GM23338 (cell line): Measurements from ENCODE around the gene ABCF1. TPM values are rescaled to one million over a fixed set of nuclear protein-coding genes. Genes with fewer than 3 reads are reported as not detected.
A peak's percentile ranks its signal among the peaks of the same experiment; 100 is the strongest.

Experiments
- ATAC-seq: fragments of 200-7000 bp; cut with Tn5 transposase; 3 replicates; pipeline ENCODE4 v1.9.1; 2020
- DNase-seq: peaks from one replicate; pipeline ENCODE4 v3.0.0-alpha.2; 2015; ENCODE audit warnings: low spot score
- H2AFZ ChIP-seq: fragments of 200-600 bp; sonication (generic); 2 replicates; pipeline ENCODE4 v1.8.0; 2016; ENCODE audit warnings: antibody characterized with exemption, mild to moderate bottlenecking, moderate library complexity
- H3F3A ChIP-seq: fragments of 200-600 bp; sonication (generic); replicated peaks from 2 replicates; pipeline ENCODE4 v1.8.0; 2017; ENCODE audit warnings: antibody characterized with exemption, mixed run types, low read depth
- H3K27ac ChIP-seq: fragments of 200-600 bp; sonication (generic); 2 replicates; pipeline ENCODE4 v1.6.1; 2016; ENCODE audit warnings: low read depth
- H3K27me3 ChIP-seq: fragments of 200-600 bp; sonication (generic); 2 replicates; pipeline ENCODE4 v1.8.0; 2016; ENCODE audit warnings: mild to moderate bottlenecking, mixed run types, moderate library complexity; ENCODE audit not compliant: insufficient read depth
- H3K36me3 ChIP-seq: fragments of 200-600 bp; sonication (generic); 2 replicates; pipeline ENCODE4 v1.8.0; 2016; ENCODE audit warnings: mild to moderate bottlenecking; ENCODE audit not compliant: insufficient read depth
- H3K4me1 ChIP-seq: fragments of 200-600 bp; sonication (generic); 2 replicates; pipeline ENCODE4 v1.8.0; 2016; ENCODE audit warnings: mild to moderate bottlenecking, moderate library complexity; ENCODE audit not compliant: insufficient read depth
- H3K4me2 ChIP-seq: fragments of 200-600 bp; sonication (generic); 2 replicates; pipeline ENCODE4 v1.7.1; 2017; ENCODE audit warnings: mixed run types
- H3K4me3 ChIP-seq: fragments of 200-600 bp; sonication (generic); 2 replicates; pipeline ENCODE4 v1.6.1; 2016; ENCODE audit warnings: mixed run types
- H3K79me2 ChIP-seq: fragments of 200-600 bp; sonication (generic); replicated peaks from 2 replicates; pipeline ENCODE4 v1.8.0; 2017; ENCODE audit warnings: mild to moderate bottlenecking; ENCODE audit not compliant: insufficient read depth
- H3K9me2 ChIP-seq: fragments of 200-600 bp; sonication (generic); 2 replicates; pipeline ENCODE4 v1.8.0; 2017; ENCODE audit not compliant: insufficient read depth
- H4K20me1 ChIP-seq: fragments of 200-600 bp; sonication (generic); replicated peaks from 2 replicates; pipeline ENCODE4 v1.8.0; 2017; ENCODE audit warnings: mild to moderate bottlenecking; ENCODE audit not compliant: insufficient read depth
- H3K27ac Mint-ChIP-seq: 2 replicates; pipeline ENCODE4 v1.8.0; 2020; ENCODE audit warnings: inconsistent platforms, mild to moderate bottlenecking, moderate library complexity, mixed read lengths
- H3K27me3 Mint-ChIP-seq: 3 replicates; pipeline ENCODE4 v1.8.0; 2022; ENCODE audit warnings: low read depth, mild to moderate bottlenecking, moderate library complexity, mixed read lengths, inconsistent platforms; ENCODE audit not compliant: insufficient read depth, poor library complexity
- H3K36me3 Mint-ChIP-seq: 3 replicates; pipeline ENCODE4 v1.8.0; 2021; ENCODE audit warnings: low read depth, mild to moderate bottlenecking, inconsistent platforms, moderate library complexity, mixed read lengths
- H3K4me1 Mint-ChIP-seq: 3 replicates; pipeline ENCODE4 v1.8.0; 2020; ENCODE audit warnings: mild to moderate bottlenecking, inconsistent platforms, mixed read lengths
- H3K4me3 Mint-ChIP-seq: 3 replicates; pipeline ENCODE4 v1.8.0; 2021; ENCODE audit warnings: moderate library complexity, mild to moderate bottlenecking, inconsistent platforms, mixed read lengths
- H3K9me3 Mint-ChIP-seq: 3 replicates; pipeline ENCODE4 v1.8.0; 2020; ENCODE audit warnings: moderate library complexity, mild to moderate bottlenecking, inconsistent platforms, mixed read lengths
- CREB1 ChIP-seq: fragments of 250-450 bp; sonication (Bioruptor Pico); IDR thresholded peaks from 2 replicates; pipeline ENCODE4 v1.5.0; 2020; ENCODE audit warnings: low read depth, mild to moderate bottlenecking, moderate library complexity
- CTCF ChIP-seq, 2 experiments: fragments of 200-600 bp in 1 of 2; sonication (generic) in 1 of 2; conservative IDR thresholded peaks; 2 replicates each; pipeline versions ENCODE4 v1.5.1 to v1.6.1; 2016 to 2017; ENCODE audit warnings: antibody characterized with exemption in 2 of 2, low read depth in 2 of 2, mild to moderate bottlenecking in 2 of 2, moderate library complexity in 1 of 2
- ETS1 ChIP-seq: IDR thresholded peaks from 2 replicates; pipeline ENCODE4 v1.6.1; 2016; ENCODE audit warnings: antibody characterized with exemption
- EZH2 ChIP-seq: fragments of 200-600 bp; sonication (generic); IDR thresholded peaks from one replicate; pipeline ENCODE4 v1.8.0; 2017; ENCODE audit warnings: antibody characterized with exemption, mild to moderate bottlenecking, low read depth; ENCODE audit not compliant: unreplicated experiment
- EZH2phosphoT487 ChIP-seq: fragments of 200-600 bp; sonication (generic); IDR thresholded peaks from one replicate; pipeline ENCODE4 v1.8.1; 2018; ENCODE audit warnings: antibody characterized with exemption; ENCODE audit not compliant: unreplicated experiment
- JUNB ChIP-seq: IDR thresholded peaks from one replicate; pipeline ENCODE4 v1.6.1; 2016; ENCODE audit warnings: antibody characterized with exemption; ENCODE audit not compliant: unreplicated experiment
- NANOG ChIP-seq: IDR thresholded peaks from 2 replicates; pipeline ENCODE4 v1.6.1; 2016; ENCODE audit warnings: antibody characterized with exemption, borderline replicate concordance
- POLR2AphosphoS5 ChIP-seq: IDR thresholded peaks from 2 replicates; pipeline ENCODE4 v1.6.1; 2016; ENCODE audit warnings: antibody characterized with exemption, low read depth
- REST ChIP-seq: IDR thresholded peaks from one replicate; pipeline ENCODE4 v1.6.1; 2018; ENCODE audit warnings: antibody characterized with exemption; ENCODE audit not compliant: unreplicated experiment
- STAT1 ChIP-seq: IDR thresholded peaks from one replicate; pipeline ENCODE4 v1.6.1; 2016; ENCODE audit warnings: antibody characterized with exemption; ENCODE audit not compliant: unreplicated experiment
- ZNF114 ChIP-seq: fragments of 250-450 bp; sonication (Bioruptor Pico); IDR thresholded peaks from 2 replicates; pipeline ENCODE4 v1.5.0; 2020; ENCODE audit warnings: mild to moderate bottlenecking, moderate library complexity
- ZNF331 ChIP-seq: fragments of 250-450 bp; sonication (Bioruptor Pico); IDR thresholded peaks from 2 replicates; pipeline ENCODE4 v1.5.0; 2020; ENCODE audit warnings: low read depth, mild to moderate bottlenecking, moderate library complexity
- ZNF462 ChIP-seq: fragments of 250-450 bp; sonication (Bioruptor Pico); IDR thresholded peaks from 2 replicates; pipeline ENCODE4 v1.5.0; 2020; ENCODE audit warnings: mild to moderate bottlenecking, moderate library complexity
- polyA plus RNA-seq: library from polyadenylated mRNA; unstranded; fragments of >200 nt; fragmentation: Nextera tagmentation; extraction: Ambion mirVana; gene quantifications from 2 replicates; pipeline ENCODE4 v1.2.1, GENCODE V29; 2016
- total RNA-seq: library from RNA; depleted of rRNA; stranded (reverse); fragments of >200 nt; shearing (Covaris generic); gene quantifications from 2 replicates; pipeline ENCODE4 v1.2.3, GENCODE V29; 2014

The ABCF1 gene
- total and polyA plus RNA-seq, 2 experiments from 2014 or later, result 92.6 to 244 TPM

- Histone ChIP-seq H3K4me3 (peak overlapping the region; percentile 95), H3K79me2 (peaks cover 42% of the 10 kb centered on the region), H3K4me2 (peak overlapping the region; percentile 99), H3K36me3 (0 out of 2 replicates have a peak, but pooled peaks cover 3% of the 10 kb centered on the region), H4K20me1 (peaks cover 26% of the 10 kb centered on the region), H2AFZ (peak overlapping the region; percentile 98), H3K27me3 (peaks cover 6% of the 10 kb centered on the region; the same call in 1 of the 2 replicates), H3K9me2 (no peaks in the 10 kb centered on the region), H3F3A (peaks cover 10% of the 10 kb centered on the region; the same call in 1 of the 2 replicates), H3K4me1 (peaks cover 18% of the 10 kb centered on the region), H3K27ac (no peak overlapping the region)
- Mint-ChIP-seq H3K4me3 (peak overlapping the region; percentile 96), H3K9me3 (no peaks in the 10 kb centered on the region; the same call in 2 of the 3 replicates), H3K36me3 (peaks cover 14% of the 10 kb centered on the region), H3K27me3 (peaks cover 13% of the 10 kb centered on the region), H3K27ac (peak overlapping the region; percentile 85), H3K4me1 (peaks cover 31% of the 10 kb centered on the region)
- TF ChIP-seq JUNB, result no peak
- TF ChIP-seq NANOG, result no peak
- no peak for TF ChIP-seq EZH2
- TF ChIP-seq ZNF462 (CRISPR knock-in tag), result no peak
- no peak for TF ChIP-seq EZH2phosphoT487
- no peak for TF ChIP-seq REST
- no peak for TF ChIP-seq CREB1 (CRISPR knock-in tag)
- TF ChIP-seq STAT1, result no peak
- TF ChIP-seq ZNF114, result no peak
- TF ChIP-seq ETS1, result no peak
- TF ChIP-seq CTCF (conservative IDR thresholded peaks at IDR 0.05; ENCODE audit: low read depth in 2 of 2), result no peak
- TF ChIP-seq POLR2AphosphoS5, result no peak
- no peak for TF ChIP-seq ZNF331 (CRISPR knock-in tag)
- ATAC-seq (no peak; the same call in 2 of the 3 replicates), DNase-seq (no peak)
These were observed 535 bp upstream of the ABCF1 start for GRCh38 chr6:30570740-30571074.
